MCF 10A (cell line): ENCODE measurements around the gene MFAP5. TPM values are rescaled to one million over a fixed set of nuclear protein-coding genes. Genes with fewer than 3 reads are reported as not detected.

Source experiments
- BruUV-seq: library from RNA; stranded (reverse); fragments of 400-500 nt; replicated peaks from 2 replicates; lab custom pipeline; 2021; lab: Mats Ljungman, UMichigan
- CTCF ChIA-PET: fragments of 300-600 bp; sonication (Branson Sonifier 250); formaldehyde crosslinking; extraction: SDS; loops from one replicate; lab custom pipeline; 2021; ENCODE audit warnings: antibody characterized with exemption, inconsistent platforms; lab: Yijun Ruan, JAX
- POLR2A ChIA-PET: fragments of 300-600, 350-650 bp; sonication (Branson Sonifier 250); formaldehyde crosslinking; extraction: SDS; loops from one replicate; lab custom pipeline; 2020; ENCODE audit warnings: antibody characterized with exemption, inconsistent platforms; lab: Yijun Ruan, JAX
- DNase-seq: peaks from one replicate; pipeline ENCODE4 v3.0.0-alpha.2; 2018; ENCODE audit not compliant: unreplicated experiment
- H3K27ac Mint-ChIP-seq: one replicate; pipeline ENCODE4 v1.8.0; 2022; ENCODE audit warnings: mild to moderate bottlenecking, low read depth, mixed read lengths; ENCODE audit not compliant: unreplicated experiment
- H3K27me3 Mint-ChIP-seq: one replicate; pipeline ENCODE4 v1.8.0; 2022; ENCODE audit warnings: mixed read lengths; ENCODE audit not compliant: insufficient read depth, unreplicated experiment
- H3K36me3 Mint-ChIP-seq: one replicate; pipeline ENCODE4 v1.8.0; 2022; ENCODE audit warnings: mild to moderate bottlenecking, moderate library complexity, mixed read lengths; ENCODE audit not compliant: insufficient read depth, unreplicated experiment
- H3K4me1 Mint-ChIP-seq: one replicate; pipeline ENCODE4 v1.8.0; 2022; ENCODE audit warnings: mixed read lengths; ENCODE audit not compliant: insufficient read depth, unreplicated experiment
- H3K4me3 Mint-ChIP-seq: one replicate; pipeline ENCODE4 v1.8.0; 2022; ENCODE audit warnings: mild to moderate bottlenecking, moderate library complexity, mixed read lengths; ENCODE audit not compliant: unreplicated experiment
- H3K9me3 Mint-ChIP-seq: one replicate; pipeline ENCODE4 v1.8.0; 2022; ENCODE audit warnings: mixed read lengths; ENCODE audit not compliant: unreplicated experiment
- CTCF ChIP-seq: fragments of 200-600 bp; IDR thresholded peaks from one replicate; pipeline ENCODE4 v1.8.0; 2022; ENCODE audit warnings: antibody characterized with exemption, mild to moderate bottlenecking; ENCODE audit not compliant: unreplicated experiment
- intact Hi-C: fragments of 100-400 bp; cut with micrococcal nuclease; formaldehyde crosslinking; loops from 2 replicates; pipeline ENCODE4 v1.14.1; 2022
- total RNA-seq: library from RNA; stranded (reverse); gene quantifications from 2 replicates; pipeline ENCODE4 v1.2.3, GENCODE V29; 2022

MFAP5 gene
- total RNA-seq, 1 experiment from 2014 or later, result 1.6 TPM

GRCh38 chr12:8695116-8695515 is 32.5 kb upstream of the MFAP5 start:
- H3K4me3 Mint-ChIP-seq, result no peak overlapping the region
- ChIA-PET POLR2A (interaction anchor here (0.9 to 1.3 kb wide), 2 partner anchors 133 to 254 kb away, joined by 4 to 5 read pairs; partner anchors contain the start of gene M6PR), CTCF (interaction anchor here (0.5 to 2.3 kb wide), 3 partner anchors 13 to 206 kb away, joined by 4 to 6 read pairs (median 4); no protein-coding TSS in a partner anchor)
- H3K9me3 Mint-ChIP-seq, result no peaks in the 10 kb centered on the region
- intact Hi-C loops, result loop anchor here (5.0 kb wide), 1 partner anchor 252 kb away; the partner anchor contains the start of gene M6PR
- BruUV-seq, result no TSS peak
- TF ChIP-seq CTCF, result no peak
- H3K4me1 Mint-ChIP-seq, result peaks cover 8% of the 10 kb centered on the region
- no peak for DNase-seq
- no peaks in the 10 kb centered on the region for H3K36me3 Mint-ChIP-seq
- no peak overlapping the region for H3K27ac Mint-ChIP-seq
- H3K27me3 Mint-ChIP-seq, result no peaks in the 10 kb centered on the region

GRCh38 chr12:8692573-8692972 is 29.9 kb upstream of the MFAP5 start:
- no peak for TF ChIP-seq CTCF
- no peak overlapping the region for H3K4me3 Mint-ChIP-seq
- H3K9me3 Mint-ChIP-seq, result no peaks in the 10 kb centered on the region
- no peaks in the 10 kb centered on the region for H3K27me3 Mint-ChIP-seq
- POLR2A ChIA-PET, result interaction anchor here (0.9 to 1.2 kb wide), 2 partner anchors 10 to 366 kb away, joined by 3 to 4 read pairs; no protein-coding TSS in a partner anchor
- no peak for DNase-seq
- no peaks in the 10 kb centered on the region for H3K36me3 Mint-ChIP-seq
- intact Hi-C loops, result no loop called here
- CTCF ChIA-PET, result no interaction called here
- no TSS peak for BruUV-seq
- H3K4me1 Mint-ChIP-seq, result no peaks in the 10 kb centered on the region
- no peak overlapping the region for H3K27ac Mint-ChIP-seq

GRCh38 chr12:8689681-8690080 is 27.1 kb upstream of the MFAP5 start:
- no peak for TF ChIP-seq CTCF
- Mint-ChIP-seq H3K4me3 (no peak overlapping the region), H3K27ac (peak overlapping the region; percentile 57), H3K9me3 (no peaks in the 10 kb centered on the region), H3K27me3 (no peaks in the 10 kb centered on the region), H3K36me3 (no peaks in the 10 kb centered on the region), H3K4me1 (no peaks in the 10 kb centered on the region)
- no peak for DNase-seq
- CTCF ChIA-PET, result no interaction called here
- intact Hi-C loops, result no loop called here
- POLR2A ChIA-PET, result no interaction called here
- BruUV-seq, result no TSS peak

GRCh38 chr12:8687846-8688601 is 25.4 kb upstream of the MFAP5 start:
- H3K27ac Mint-ChIP-seq, result no peak overlapping the region
- intact Hi-C loops, result no loop called here

More at GRCh38 chr12:8687846-8688601, 25.4 kb upstream of the MFAP5 start:
- BruUV-seq, result no TSS peak
- POLR2A ChIA-PET, result interaction anchor here (0.6 to 2.6 kb wide), 12 partner anchors 8 to 354 kb away, joined by 3 to 12 read pairs (median 4); partner anchors contain the start of genes M6PR and RIMKLB
- H3K4me3 Mint-ChIP-seq, result no peak overlapping the region
- no peaks in the 10 kb centered on the region for H3K4me1 Mint-ChIP-seq
- no peaks in the 10 kb centered on the region for H3K36me3 Mint-ChIP-seq
- peak; percentile 77 for DNase-seq
- CTCF ChIA-PET, result interaction anchor here (0.6 to 13.3 kb wide), 11 partner anchors 9 to 361 kb away, joined by 3 to 165 read pairs (median 5); partner anchors contain the start of genes M6PR and RIMKLB
- H3K9me3 Mint-ChIP-seq, result no peaks in the 10 kb centered on the region
- H3K27me3 Mint-ChIP-seq, result no peaks in the 10 kb centered on the region
- TF ChIP-seq CTCF, result no peak
